ENCODE results near the gene AQP12A.
"Not testable (repeated sequence)": the region's sequence is repeated elsewhere in the genome, so short reads cannot be mapped to it uniquely, and the experiment has no call there.

AQP12A gene, protein sequence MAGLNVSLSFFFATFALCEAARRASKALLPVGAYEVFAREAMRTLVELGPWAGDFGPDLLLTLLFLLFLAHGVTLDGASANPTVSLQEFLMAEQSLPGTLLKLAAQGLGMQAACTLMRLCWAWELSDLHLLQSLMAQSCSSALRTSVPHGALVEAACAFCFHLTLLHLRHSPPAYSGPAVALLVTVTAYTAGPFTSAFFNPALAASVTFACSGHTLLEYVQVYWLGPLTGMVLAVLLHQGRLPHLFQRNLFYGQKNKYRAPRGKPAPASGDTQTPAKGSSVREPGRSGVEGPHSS

DNA sequence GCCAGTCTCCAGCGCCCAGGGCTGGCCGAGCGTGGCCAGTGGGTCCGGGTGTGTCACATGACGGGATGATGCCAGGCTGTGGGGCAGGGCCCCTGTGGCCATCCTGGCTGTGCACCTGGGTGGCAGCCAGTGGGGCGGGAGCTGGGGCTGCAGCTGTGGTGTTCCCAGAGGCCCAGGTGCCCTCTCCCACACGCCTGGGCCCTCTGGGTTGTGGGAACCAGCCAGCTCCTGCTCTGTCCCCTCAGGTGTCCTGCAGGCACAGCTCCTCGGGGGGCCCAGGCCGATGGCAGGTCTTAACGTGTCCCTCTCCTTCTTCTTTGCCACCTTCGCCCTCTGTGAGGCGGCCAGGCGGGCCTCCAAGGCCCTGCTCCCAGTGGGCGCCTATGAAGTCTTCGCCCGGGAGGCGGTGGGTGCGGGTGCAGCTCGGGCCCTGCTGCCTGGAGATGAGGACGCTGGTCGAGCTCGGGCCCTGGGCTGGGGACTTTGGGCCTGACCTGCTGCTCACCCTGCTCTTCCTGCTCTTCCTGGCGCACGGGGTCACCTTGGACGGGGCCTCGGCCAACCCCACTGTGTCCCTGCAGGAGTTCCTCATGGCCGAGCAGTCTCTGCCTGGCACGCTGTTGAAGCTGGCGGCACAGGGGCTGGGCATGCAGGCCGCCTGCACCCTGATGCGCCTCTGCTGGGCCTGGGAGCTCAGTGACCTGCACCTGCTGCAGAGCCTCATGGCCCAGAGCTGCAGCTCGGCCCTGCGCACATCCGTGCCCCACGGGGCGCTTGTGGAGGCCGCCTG is at the start of gene AQP12A:
TSS of gene AQP12A (plus strand) at position 236 of the 790 bp plus-strand sequence. CDS start at position 284, 48 bp downstream.
- not testable (repeated sequence) for DNase-seq

DNA sequence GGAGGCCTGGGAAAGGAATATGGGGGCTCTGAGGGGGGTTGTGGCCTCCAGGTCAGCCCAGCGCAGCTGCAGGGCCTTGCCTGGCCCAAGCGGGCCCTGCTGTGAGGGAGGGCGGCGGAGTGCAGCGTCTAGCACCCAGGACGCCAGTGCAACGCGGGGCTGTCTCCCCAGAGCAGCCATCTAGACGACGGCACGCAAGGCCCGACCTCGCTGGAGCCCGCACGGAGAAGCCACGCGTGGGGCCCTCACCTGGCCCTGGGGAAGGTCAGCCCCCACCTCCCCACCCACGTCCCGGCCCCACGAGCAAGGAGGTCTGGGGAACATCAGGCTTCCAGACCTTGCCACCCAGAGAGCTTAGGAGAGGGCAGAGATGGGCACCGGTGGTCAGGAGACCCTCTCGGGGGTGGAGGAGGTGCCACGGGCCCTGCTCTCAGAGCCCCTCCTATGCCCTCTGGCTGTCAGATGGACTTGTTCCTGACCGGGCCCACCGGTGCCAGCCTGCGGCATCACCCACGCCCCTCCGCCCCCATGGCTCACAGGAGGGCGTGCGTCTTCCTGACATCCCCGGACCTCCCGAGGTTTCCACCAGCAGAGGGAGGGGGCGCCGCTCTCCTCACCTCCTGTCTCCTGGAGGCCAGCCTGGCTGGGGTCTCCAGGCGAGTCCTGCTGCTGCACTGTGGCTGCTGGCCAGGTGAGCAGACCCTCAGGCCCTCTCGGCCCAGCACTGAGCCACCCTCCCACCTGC is 49.4 kb upstream of the AQP12A start:
- no peak for DNase-seq

DNA sequence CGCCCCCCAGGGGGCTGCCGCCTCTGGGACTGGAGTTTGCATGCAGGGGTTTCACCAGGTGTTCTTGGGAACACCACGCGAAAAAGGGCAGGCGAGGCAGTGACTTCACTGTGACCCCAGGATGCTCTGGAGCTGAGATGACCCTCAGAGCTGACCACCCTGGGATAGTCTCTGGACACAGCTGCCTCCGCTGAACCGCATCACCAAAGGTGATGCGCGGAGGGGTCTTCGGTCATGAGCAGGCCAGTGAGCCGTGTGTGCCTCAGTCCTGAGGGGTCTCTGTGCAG is 48.9 kb upstream of the AQP12A start:
- DNase-seq: no peak

DNA sequence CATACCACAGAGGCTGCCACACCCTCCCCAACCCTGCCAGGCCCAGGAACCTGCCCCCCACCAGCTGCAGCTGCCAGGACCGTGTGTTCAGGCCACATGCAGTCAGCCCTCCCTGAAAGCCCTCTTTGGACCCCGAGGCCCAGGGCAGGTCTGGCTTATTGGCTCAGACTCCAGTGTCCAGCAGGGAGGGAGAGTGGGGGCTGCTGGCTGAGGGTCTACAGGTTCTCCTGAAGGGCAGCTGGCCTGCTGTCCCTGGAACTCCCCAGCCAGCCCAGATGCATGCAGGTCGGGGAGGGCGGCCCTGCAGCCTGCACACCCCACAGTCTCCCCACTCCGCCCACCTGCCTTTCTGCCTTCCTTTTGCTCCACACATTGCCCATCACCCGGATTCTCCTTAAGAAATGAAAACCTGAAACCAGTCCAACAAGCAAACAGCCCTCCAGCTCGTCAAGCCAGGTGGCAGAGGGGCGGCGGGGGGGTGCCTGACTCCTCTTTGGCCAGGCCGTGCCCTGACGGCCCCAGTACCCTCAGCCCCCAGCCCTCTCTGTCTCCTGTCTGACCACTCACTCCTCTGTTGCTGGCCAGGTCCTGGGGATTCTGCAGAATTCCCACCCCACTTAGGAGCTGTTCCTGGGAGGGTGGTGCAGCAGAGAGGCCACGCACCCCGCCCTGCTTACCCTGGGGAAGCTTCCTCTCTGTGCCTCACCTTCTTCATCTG is 48.4 kb upstream of the AQP12A start:
- no peak for DNase-seq

DNA sequence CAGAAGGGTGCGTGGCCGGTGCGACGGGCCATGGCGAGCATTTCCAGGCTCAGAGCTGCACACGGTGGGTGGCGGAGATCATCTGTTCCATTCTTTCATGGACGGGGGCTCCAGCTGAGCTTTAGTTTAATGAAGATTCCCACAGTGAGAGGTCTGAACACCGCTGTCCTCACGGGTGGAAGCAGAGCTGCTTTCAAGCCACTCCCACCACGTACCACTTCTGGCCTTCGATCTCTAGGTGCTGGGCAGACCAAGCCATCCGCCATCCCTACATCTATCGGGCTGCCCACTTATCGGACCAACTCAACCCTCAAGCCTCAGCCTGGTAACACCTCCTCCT is 47.9 kb upstream of the AQP12A start:
- DNase-seq: no peak

DNA sequence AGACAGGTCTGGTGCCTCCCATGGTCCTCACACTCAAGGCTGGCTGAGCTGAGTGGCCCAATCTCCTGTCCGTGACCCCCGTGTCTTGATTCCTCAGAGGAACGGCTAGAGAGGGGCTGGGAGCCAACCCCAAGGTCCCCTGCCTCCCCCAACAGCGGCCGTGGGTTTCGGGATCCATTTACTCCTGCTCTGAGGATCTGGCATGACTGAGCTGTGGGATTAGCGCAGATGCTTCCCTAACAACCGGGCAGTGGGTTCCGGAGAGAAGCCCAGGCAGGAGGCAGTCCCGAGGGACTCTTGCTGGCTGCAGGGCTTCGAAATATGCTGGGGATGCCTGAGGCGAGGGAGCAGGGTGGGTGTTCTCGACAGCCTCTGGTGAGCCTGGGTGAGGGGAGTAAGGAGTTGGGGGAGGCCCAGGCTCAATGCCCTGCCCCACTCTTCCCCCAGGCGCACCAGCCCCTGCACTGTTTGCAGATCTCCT is 47.5 kb upstream of the AQP12A start:
- no peak for DNase-seq

DNA sequence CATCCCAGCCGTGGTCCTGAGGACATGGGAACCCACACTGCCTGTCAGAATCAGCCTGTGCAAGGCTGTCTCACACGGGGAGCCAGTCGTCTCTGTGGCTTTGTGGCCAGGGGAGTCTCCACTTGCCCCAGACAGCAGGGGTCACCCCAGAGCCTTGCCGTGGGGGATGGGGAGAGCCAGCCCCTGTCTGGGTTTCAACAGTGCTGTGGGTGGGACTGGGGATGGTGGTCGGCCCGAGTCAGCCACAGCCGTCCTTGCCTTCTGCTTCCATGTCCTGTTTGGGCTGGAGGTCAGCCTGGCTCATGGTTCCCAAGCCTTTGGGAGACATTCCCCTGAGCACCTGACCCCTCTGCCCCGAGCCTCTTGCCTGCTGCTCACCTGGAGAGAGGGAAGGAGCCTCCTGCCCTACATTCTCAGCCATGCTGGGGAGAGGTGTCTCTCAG is 46.8 kb upstream of the AQP12A start:
- DNase-seq: no peak

DNA sequence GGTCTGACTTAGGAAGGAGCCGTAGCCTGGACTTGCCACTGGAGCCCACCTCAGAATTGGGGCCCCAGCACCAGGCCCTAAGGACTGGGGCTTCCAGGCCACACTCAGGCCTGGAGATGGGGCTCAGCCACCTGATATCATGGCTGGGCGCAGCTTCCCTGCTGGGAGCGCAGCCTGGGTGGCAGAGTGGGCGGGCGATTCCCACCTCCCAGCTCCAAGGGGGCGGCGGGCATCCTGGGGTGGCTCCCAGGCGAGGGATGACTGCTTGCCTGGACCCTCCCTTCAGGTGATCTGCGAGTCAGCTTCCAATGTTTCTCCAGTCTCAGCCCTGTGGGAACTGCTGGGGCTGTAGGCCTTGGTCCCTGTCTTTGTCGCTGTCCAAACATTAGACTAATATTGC is 46.3 kb upstream of the AQP12A start:
- DNase-seq: no peak

DNA sequence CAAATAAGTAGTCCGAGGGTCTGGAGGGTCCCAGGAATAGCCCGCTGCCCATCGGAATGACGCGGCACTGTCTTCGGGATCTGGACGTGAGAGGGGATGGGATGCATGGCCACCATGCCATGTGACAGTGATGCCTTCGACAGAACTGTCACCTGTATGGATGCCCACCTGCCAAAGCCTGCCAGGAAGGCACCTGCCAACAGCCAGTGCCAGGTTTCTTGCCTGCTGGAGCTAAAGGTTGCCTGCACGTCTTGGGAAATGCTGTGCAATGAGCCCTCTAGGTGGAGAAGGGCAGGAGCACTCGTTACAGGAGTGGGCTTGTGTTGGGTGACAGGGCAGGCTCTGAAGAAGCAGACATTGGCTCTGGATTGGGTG is 45.9 kb upstream of the AQP12A start:
- no peak for DNase-seq

DNA sequence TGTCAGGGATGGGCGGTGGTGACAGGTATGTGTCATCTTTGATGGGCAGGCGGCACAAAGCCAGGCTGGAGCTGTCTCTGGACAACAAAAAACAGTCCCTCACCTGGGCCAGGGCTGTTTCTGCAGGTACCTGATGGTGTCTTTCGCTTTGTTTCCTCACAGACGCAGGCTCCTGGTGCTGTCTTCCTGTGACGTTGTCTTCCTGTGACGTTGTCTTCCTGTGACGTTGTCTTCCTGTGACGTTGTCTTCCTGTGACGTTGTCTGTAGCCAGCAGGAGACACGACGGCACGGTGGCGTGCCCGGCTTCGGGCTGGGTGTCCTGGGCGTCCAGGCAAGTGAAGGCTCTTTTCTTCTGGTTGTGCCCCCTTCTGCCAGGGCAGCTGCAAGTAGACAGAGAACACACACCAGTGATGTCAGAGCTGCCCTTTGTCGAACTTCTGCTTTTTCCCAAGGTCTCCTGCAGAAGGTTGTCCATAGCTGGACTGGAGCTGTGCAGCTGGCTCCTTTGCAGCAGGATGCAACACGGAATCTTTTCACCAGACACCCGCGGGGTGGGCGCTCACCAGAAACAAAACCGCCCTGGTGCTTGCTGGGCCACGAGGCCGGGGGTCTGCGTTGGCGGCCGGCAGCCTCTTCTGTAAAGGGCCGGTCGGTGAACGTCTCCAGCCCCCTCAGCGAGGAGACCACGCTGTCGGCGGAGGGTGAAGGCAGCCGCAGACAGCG is 45.3 kb upstream of the AQP12A start:
- no peak for DNase-seq

DNA sequence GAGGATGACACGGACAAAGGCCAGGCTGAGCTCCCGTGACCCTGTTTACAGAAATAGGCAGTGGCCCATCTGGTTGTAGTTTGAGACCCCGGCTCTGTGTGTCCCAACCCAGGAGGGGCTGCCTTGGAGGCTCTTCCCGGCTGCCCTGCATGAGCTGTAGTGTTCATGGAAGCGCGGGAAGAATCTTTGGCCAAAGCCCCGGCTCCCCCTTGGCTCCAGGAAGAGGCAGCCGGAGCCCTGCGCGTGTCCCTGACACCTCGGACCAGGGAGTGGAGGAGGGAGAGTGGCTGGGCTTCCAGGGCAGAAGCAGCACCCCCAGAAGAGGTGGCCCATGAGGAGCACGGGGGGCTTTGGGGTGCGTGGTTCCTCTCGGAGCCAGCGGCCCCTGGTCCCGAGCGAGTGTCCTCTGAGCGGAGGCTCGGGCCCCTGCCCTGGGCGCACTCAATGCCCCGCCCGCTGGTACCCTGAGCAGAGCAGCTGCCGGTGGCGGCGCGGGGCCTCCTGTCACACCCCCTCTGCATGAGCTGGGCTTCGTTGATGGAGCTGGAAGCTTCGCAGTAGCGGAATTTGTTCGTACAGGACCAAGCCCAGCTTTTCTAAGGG is 44.7 kb upstream of the AQP12A start:
- DNase-seq: no peak

DNA sequence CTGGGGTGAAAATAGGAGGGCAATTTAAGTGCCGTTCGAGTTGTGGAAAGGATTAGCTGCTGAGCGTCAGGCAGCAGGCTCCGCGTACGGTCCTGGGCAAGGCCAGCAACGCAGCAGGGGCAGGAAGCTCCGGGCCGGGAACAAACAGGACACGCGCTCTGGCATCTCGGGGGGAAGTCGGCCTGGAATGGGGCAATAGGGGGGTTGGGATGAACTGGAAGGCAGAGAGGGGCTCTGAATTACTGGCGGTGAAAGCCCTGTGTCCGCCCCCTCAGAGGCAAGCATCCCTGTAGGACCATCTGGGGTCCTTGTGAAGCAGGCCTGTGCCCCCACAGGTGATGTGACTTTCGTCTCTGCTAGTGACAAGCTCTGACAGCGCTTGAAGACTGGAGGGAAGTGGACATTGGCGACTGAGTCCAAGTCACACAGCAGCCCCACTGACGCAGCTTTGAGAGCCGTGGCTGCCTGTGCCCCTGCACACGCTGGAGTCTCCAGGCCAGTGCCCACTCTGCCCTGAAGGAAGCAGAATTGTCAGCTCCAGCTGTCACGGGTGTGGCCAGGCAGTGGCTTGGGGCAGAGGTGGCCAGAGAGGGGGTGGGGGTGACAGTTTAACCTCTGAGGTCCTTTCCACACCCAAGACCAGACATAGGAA is 44.0 kb upstream of the AQP12A start:
- DNase-seq: no peak

DNA sequence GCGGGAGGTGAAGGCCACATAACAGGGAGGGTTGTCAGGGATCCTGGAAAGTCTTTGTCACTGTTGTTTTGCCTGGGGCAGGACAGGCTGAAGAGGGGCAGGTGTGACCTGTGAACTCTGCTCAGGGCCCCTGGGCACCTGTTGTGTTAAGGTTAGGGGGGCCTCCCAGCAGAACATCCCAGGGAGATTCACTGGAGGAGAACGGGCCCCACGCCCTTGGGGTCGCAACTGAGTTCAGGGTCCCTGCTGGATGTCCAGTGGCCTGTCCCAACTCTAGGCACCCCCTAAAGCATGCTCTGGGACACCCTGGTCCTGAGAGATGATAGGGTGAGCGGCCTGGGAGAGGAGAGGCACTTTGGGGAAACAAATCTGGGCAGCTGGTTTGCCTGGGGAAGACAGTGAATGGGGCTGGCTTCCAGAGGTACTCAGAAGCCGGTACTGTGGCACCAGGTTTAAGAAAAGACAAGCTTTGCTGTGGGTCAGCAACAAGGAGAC is 43.5 kb upstream of the AQP12A start:
- no peak for DNase-seq

DNA sequence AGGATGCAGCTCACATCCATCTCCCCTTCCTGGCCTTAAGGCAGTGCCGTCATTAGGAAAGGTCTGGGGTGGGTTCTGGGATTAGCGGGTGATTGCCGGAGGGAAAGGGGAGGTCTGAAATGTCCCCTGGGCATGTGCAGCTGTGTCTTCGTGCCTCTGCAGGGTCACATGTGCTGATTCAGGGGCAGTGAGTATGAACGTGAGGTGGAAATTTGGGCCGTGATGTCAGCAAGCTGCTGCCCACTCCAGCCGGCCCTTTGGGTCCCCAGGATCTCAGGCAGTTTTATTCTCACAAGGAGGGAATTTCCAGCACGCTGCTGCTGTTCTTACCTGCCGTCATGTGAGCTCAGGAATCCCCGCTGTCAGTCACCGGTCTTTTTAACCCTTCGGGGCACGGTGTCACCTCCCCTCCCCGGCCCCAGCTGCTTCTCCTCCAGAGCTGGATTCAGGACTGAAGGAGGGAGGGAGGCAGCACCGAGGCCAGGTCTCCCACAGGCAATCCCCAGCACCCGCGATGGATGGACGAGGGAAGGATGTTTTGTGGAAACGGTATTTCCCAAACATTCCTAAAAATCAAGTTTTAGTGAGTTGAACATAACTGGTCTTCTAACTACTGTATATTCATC is 42.9 kb upstream of the AQP12A start:
- no peak for DNase-seq

DNA sequence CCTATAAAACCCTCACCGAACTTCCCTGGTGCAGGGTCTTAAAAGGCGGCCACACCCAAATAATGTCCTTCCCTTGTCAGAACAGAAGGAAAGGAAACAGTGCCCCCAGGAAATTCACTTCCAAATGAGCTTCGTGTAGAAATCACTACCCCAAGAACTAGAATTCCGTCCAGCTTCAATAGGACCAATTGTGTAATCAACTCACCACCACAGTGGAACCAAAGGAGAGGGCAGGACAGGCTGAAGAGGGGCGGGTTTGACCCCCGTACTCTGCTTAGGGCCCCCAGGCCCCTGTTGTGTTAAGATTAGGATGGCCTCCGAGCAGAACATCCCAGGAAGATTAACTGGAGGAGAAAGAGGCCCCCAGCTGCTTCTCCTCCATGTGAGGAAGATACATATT is 42.3 kb upstream of the AQP12A start:
- no peak for DNase-seq

DNA sequence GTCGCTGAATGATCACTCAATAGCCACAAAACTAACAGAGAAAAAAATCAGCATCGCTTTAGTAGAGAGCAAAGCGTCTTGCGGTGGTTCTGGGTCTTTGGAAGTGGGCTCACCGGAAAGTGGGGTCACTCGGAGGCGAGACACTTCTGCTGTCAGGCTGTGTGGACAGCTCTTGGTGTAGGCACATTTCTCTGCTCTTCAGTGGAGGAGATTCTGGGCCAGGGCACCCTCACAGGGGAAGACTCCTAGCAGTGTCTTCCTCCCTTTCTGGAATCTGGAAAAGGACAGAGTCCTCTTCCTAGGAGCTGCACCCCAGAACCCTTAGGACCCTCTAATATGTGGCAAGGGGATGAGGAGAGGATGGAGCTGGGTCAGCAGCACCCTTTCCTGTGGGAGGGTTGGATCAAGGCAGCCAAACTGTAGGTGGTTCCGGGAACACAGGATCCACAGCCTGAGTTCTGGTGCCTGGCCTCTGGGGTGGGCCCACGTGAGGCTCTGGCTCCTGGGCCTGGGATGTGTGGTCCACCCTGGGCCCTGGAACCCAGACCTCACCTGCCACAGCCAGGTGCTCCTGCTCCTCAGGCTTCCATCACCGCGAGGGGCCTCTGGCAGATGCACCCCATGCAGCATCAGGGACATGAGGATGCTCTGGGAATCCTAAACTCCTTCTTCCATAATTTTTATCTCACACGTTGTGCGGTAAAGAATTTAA is 41.3 kb upstream of the AQP12A start:
- DNase-seq: no peak

DNA sequence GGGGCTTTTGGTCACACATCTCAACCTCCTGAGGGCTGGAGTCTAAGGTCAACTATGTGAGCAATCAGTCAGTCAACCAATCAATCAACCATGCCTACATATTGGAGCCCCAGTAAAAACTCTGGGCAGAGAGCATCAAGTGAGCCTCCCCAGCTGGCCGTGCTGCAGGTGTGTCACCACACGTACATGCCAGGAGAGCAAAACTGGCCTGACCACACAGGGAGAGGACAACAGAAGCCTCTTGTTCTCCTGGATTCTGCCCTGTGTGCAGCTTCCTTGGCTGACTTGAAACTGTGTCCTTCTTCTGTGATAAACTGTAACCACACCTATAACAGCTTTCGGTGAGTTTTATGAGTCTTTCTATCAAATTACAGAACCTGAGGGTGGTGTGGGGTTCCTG is 40.5 kb upstream of the AQP12A start:
- no peak for DNase-seq

DNA sequence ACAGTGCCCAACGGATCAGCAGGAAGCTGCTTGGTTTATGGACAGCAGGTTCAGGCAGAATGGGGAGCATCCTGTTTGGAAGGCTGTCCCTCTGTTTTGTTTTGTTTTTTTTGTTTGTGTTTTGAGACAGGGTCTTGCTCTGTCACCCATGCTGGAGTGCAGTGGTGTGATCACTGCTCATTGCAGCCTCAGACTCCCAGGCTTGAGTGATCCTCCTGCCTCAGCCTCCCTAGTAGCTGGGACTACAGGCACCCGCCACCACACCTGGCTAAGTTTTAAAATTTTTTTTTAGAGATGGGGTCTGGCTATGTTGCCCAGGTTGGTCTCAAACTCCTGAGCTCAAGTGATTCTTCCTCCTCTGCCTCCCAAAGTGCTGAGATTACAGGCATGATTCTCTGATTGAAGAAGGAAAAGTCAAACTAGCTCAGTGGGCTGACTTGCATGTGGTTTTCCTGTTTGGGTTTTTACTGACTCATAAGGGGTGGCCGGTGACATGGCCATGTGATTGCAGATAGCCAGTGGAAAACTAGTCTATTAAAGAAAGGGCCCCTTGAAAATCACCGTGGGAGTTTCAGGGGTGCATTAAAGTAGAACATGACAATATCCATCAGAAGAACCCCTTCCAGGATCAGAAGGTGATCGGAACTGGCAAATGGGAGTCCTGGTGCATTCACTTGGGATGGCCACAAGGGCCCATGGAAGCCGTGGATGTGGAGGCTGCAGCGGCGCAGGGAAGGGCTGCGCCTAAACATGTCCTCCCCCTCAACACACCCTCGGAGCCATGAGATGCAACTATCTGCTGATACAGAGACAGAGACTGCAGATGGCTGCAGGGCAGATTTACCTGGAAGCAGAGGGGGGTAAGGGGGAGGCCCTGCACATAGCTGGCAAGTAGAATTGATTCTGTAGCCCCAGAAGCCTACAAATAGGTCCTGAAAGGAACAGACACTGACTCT is 35.5 kb upstream of the AQP12A start:
- no peak for DNase-seq

DNA sequence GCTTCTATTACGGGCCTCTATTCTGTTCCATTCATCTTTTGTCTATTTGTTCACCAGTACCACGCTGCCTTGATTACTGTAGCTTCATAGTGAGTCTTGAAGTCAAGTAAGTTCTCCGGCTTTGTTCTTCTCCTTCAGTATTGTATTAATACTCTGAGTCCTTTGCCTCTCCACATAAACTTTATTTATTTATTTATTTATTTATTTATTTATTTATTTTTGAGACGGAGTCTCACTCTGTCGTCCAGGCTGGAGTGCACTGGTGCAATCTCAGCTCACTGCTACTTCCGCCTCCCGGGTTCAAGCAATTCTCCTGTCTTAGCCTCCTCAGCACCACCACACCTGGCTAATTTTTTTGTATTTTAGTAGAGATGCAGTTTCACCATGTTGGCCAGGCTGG is 31.8 kb upstream of the AQP12A start:
- DNase-seq: not testable (repeated sequence)

Measured in NCI-H1694 treated with DMSO at 0.1 percent for 48 hours (cell line).